ENCODE data around the gene ATP10B.

ATP10B gene

GRCh38 chr5:160567031-160567705 is 284.8 kb downstream of the ATP10B start:
- Histone ChIP-seq H3K27ac (ENCODE audit: low read depth, low read length, poor library complexity, severe bottlenecking) (no peak overlapping the region), H3K4me1 (ENCODE audit: insufficient read depth, low read length, severe bottlenecking) (no peaks in the 10 kb centered on the region), H4K20me1 (ENCODE audit: insufficient read depth, low read length) (no peaks in the 10 kb centered on the region), H3K36me3 (ENCODE audit: insufficient read depth, low read length) (no peaks in the 10 kb centered on the region), H3K9me2 (ENCODE audit: low read depth, low read length) (no peaks in the 10 kb centered on the region), H3K27me3 (ENCODE audit: insufficient read depth, low read length) (no peaks in the 10 kb centered on the region), H3K79me2 (ENCODE audit: insufficient read depth, low read length) (no peaks in the 10 kb centered on the region), H3K9ac (ENCODE audit: low read length) (no peak overlapping the region), H3K9me3 (ENCODE audit: low read length) (no peaks in the 10 kb centered on the region), H3K4me3 (ENCODE audit: low read depth, low read length, poor library complexity, severe bottlenecking) (no peak overlapping the region), H2AFZ (ENCODE audit: low read length) (no peak overlapping the region), H3F3A (ENCODE audit: insufficient read depth, low read length) (no peaks in the 10 kb centered on the region), H3K4me2 (ENCODE audit: low read length) (no peak overlapping the region)
- TF ChIP-seq CTCF (IDR thresholded peaks at IDR 0.05; ENCODE audit: low read length) (no peak), EZH2 (IDR thresholded peaks at IDR 0.05; ENCODE audit: borderline replicate concordance, low read length) (no peak)

DNA sequence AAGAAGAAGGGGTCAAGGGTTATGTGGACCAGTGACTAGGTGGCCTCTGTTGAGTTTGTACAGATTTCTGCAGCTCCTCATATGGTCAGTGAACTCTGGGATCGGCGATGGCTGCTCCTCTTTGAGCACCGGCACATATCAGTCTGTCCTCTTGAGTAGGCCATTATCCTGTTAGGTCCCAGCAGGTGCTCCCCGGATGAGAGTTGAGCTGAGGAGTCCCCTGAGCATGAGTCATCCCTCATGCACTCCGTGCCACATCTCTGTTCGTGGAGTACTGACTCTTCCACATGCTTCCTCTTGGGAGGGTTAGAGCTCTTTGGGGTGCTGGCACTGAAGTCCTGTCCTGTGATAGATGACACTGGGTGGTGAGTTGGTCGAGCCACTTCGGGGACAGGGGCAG is 286.6 kb downstream of the ATP10B start:
- no peaks in the 10 kb centered on the region for H3F3A ChIP-seq (ENCODE audit: insufficient read depth, low read length)
- H3K36me3 ChIP-seq (ENCODE audit: insufficient read depth, low read length): no peaks in the 10 kb centered on the region
- H2AFZ ChIP-seq (ENCODE audit: low read length): no peak overlapping the region
- no peaks in the 10 kb centered on the region for H3K9me2 ChIP-seq (ENCODE audit: low read depth, low read length)
- H3K9me3 ChIP-seq (ENCODE audit: low read length): no peaks in the 10 kb centered on the region
- TF ChIP-seq CTCF (IDR thresholded peaks at IDR 0.05; ENCODE audit: low read length) (no peak), EZH2 (IDR thresholded peaks at IDR 0.05; ENCODE audit: borderline replicate concordance, low read length) (no peak)
- H4K20me1 ChIP-seq (ENCODE audit: insufficient read depth, low read length): no peaks in the 10 kb centered on the region
- no peak overlapping the region for H3K4me3 ChIP-seq (ENCODE audit: low read depth, low read length, poor library complexity, severe bottlenecking)
- H3K4me2 ChIP-seq (ENCODE audit: low read length): no peak overlapping the region
- H3K79me2 ChIP-seq (ENCODE audit: insufficient read depth, low read length): no peaks in the 10 kb centered on the region
- H3K27ac ChIP-seq (ENCODE audit: low read depth, low read length, poor library complexity, severe bottlenecking): no peak overlapping the region
- H3K27me3 ChIP-seq (ENCODE audit: insufficient read depth, low read length): no peaks in the 10 kb centered on the region
- H3K9ac ChIP-seq (ENCODE audit: low read length): no peak overlapping the region
- no peaks in the 10 kb centered on the region for H3K4me1 ChIP-seq (ENCODE audit: insufficient read depth, low read length, severe bottlenecking)

- Histone ChIP-seq H3K4me1 (ENCODE audit: insufficient read depth, low read length, severe bottlenecking) (no peaks in the 10 kb centered on the region), H2AFZ (ENCODE audit: low read length) (no peak overlapping the region), H3K4me3 (ENCODE audit: low read depth, low read length, poor library complexity, severe bottlenecking) (no peak overlapping the region), H3K36me3 (ENCODE audit: insufficient read depth, low read length) (no peaks in the 10 kb centered on the region), H3K79me2 (ENCODE audit: insufficient read depth, low read length) (no peaks in the 10 kb centered on the region), H3F3A (ENCODE audit: insufficient read depth, low read length) (no peaks in the 10 kb centered on the region), H3K27ac (ENCODE audit: low read depth, low read length, poor library complexity, severe bottlenecking) (no peak overlapping the region), H3K27me3 (ENCODE audit: insufficient read depth, low read length) (no peaks in the 10 kb centered on the region), H4K20me1 (ENCODE audit: insufficient read depth, low read length) (no peaks in the 10 kb centered on the region), H3K9me3 (ENCODE audit: low read length) (no peaks in the 10 kb centered on the region), H3K4me2 (ENCODE audit: low read length) (no peak overlapping the region), H3K9me2 (ENCODE audit: low read depth, low read length) (no peaks in the 10 kb centered on the region), H3K9ac (ENCODE audit: low read length) (no peak overlapping the region)
- TF ChIP-seq EZH2 (IDR thresholded peaks at IDR 0.05; ENCODE audit: borderline replicate concordance, low read length) (no peak), CTCF (IDR thresholded peaks at IDR 0.05; ENCODE audit: low read length) (no peak)
Observed at GRCh38 chr5:160556846-160557245, 295.2 kb downstream of the ATP10B start.
